ENCODE results near the gene CENPW. TPM values are rescaled to one million over a fixed set of nuclear protein-coding genes. Genes with fewer than 3 reads are reported as not detected.

CENPW gene
- total RNA-seq, 4 donors from 2014 or later = not detected

GRCh38 chr6:126351960-126352359 lies 12.0 kb downstream of the CENPW start:
- Histone ChIP-seq H3K27me3 (no peaks in the 10 kb centered on the region), H3K36me3 (peaks cover 0 to 2% (median 0%) of the 10 kb centered on the region in 3 donors), H3K9me3 (peaks cover 0 to 10% (median 2%) of the 10 kb centered on the region in 4 donors), H3K4me1 (no peaks in the 10 kb centered on the region), H3K4me3 (no peak overlapping the region), H3K27ac (no peak overlapping the region)
- TF ChIP-seq EP300 (IDR thresholded peaks at IDR 0.05) (no peak), POLR2A (IDR thresholded peaks at IDR 0.05) (no peak), CTCF (IDR thresholded peaks at IDR 0.05) (no peak)
- WGBS, 2 donors = 100% methylated on average over 1 of the region's 1 CpG
- no peak for DNase-seq (ENCODE audit: low spot score in 2 of 2)

GRCh38 chr6:126352514-126352913 lies 12.6 kb downstream of the CENPW start:
- peaks cover 0 to 15% (median 2%) of the 10 kb centered on the region in 4 donors for H3K9me3 ChIP-seq
- H3K4me1 ChIP-seq = no peaks in the 10 kb centered on the region
- no peaks in the 10 kb centered on the region for H3K27me3 ChIP-seq
- no peak overlapping the region for H3K4me3 ChIP-seq
- H3K27ac ChIP-seq = no peak overlapping the region
- TF ChIP-seq EP300 (IDR thresholded peaks at IDR 0.05) = no peak
- no peak for TF ChIP-seq POLR2A (IDR thresholded peaks at IDR 0.05)
- no peak for TF ChIP-seq CTCF (IDR thresholded peaks at IDR 0.05)
- no peak for DNase-seq (ENCODE audit: low spot score in 2 of 2)
- H3K36me3 ChIP-seq = peaks cover 0 to 2% (median 0%) of the 10 kb centered on the region in 3 donors

DNA sequence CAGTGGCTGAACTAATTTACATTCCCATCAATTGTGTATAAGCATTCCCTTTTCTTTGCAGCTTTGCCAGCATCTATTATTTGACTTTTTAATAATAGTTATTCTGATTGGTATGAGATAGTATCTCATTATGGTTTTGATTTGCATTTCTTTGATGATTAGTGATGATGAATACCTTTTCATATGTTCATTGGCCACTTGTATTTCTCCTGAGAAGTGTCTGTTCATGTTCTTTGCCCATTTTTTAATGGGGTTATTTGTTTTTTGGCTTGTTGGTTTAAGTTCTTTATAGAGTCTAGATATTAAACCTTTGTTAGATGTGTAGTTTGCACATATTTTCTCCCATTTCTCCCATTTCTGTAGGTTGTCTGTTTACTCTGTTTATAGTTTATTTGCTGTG lies 16.6 kb downstream of the CENPW start:
- no peak overlapping the region for H3K4me3 ChIP-seq
- no peaks in the 10 kb centered on the region for H3K27me3 ChIP-seq
- no peak for DNase-seq (ENCODE audit: low spot score in 2 of 2)
- peaks cover 0 to 2% (median 0%) of the 10 kb centered on the region in 3 donors for H3K36me3 ChIP-seq
- peaks cover 0 to 37% (median 2%) of the 10 kb centered on the region in 4 donors for H3K9me3 ChIP-seq
- TF ChIP-seq EP300 (IDR thresholded peaks at IDR 0.05) (no peak), CTCF (IDR thresholded peaks at IDR 0.05) (no peak), POLR2A (IDR thresholded peaks at IDR 0.05) (no peak)
- no peak overlapping the region for H3K27ac ChIP-seq
- no peaks in the 10 kb centered on the region for H3K4me1 ChIP-seq

- Histone ChIP-seq H3K9me3 (peaks cover 0 to 37% (median 2%) of the 10 kb centered on the region in 4 donors), H3K27ac (no peak overlapping the region), H3K4me1 (no peaks in the 10 kb centered on the region), H3K4me3 (no peak overlapping the region), H3K36me3 (peaks cover 0 to 2% (median 0%) of the 10 kb centered on the region in 3 donors), H3K27me3 (no peaks in the 10 kb centered on the region)
- no peak for DNase-seq (ENCODE audit: low spot score in 2 of 2)
- 93 to 97% methylated on average over 1 of the region's 1 CpG for WGBS, 2 donors
- TF ChIP-seq POLR2A (IDR thresholded peaks at IDR 0.05) (no peak), CTCF (IDR thresholded peaks at IDR 0.05) (no peak), EP300 (IDR thresholded peaks at IDR 0.05) (no peak)
These were observed 20.1 kb downstream of the CENPW start for GRCh38 chr6:126359936-126360537.

DNA sequence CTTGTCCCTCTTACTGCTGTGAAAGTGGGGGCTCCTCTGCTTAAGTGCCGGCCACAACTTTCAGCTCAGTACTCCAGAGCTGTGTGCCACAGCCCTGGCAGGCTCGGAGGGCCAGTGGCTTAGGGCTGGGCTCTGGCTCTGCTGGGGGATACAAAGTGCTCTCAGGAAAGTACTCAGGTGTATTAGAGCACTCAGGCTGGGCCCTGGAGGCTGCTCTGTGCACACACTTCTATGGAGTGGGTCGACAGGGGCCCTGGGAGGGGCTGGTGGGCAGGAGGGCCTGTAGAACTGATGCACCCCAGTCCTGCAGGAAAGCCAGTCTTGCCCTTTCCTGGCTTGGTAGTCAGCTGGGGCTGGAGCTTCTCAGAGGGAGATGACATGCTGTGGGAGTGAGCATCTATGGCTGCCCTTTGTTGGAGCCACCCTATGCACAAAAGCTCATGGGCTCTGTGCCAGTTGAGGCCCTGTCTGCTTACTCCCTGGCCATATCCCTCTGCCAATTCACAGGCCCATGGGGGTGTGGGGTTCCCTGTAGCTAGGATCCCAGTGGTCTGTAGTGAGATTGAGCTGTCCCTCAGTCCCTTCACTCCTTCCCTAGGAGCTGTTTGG lies 22.0 kb downstream of the CENPW start:
- Histone ChIP-seq H3K4me1 (no peaks in the 10 kb centered on the region), H3K27me3 (no peaks in the 10 kb centered on the region), H3K36me3 (no peaks in the 10 kb centered on the region), H3K4me3 (no peak overlapping the region), H3K9me3 (peaks cover 0 to 27% (median 0%) of the 10 kb centered on the region in 4 donors), H3K27ac (no peak overlapping the region)
- TF ChIP-seq EP300 (IDR thresholded peaks at IDR 0.05) (no peak), POLR2A (IDR thresholded peaks at IDR 0.05) (no peak), CTCF (IDR thresholded peaks at IDR 0.05) (no peak)
- WGBS, 2 donors = 93% methylated on average over 3 of the region's 3 CpGs; no CpG with 5 or more reads in 1 of the 2 donors
- DNase-seq (ENCODE audit: low spot score in 2 of 2) = no peak

Measured in tibial nerve (tissue), 4 donors.